Esophagus squamous epithelium (tissue), 5 donors: ENCODE measurements around the gene SYT1. TPM values are rescaled to one million over a fixed set of nuclear protein-coding genes. Genes with fewer than 3 reads are reported as not detected.

Experiments used
- DNase-seq: peaks from one replicate; lab custom pipeline; 2025; lab: John Stamatoyannopoulos, UW
- H3K27ac ChIP-seq, 4 donors: fragments of 200-600 bp; sonication (generic); one replicate each; pipeline ENCODE4 v1.5.1; 2016 to 2019; ENCODE audit warnings: mild to moderate bottlenecking in 1 of 4
- H3K27me3 ChIP-seq, 4 donors: fragments of 200-600 bp; sonication (generic); 1 replicate in 3 of 4; 2 replicates in 1 of 4; pipeline versions ENCODE4 v1.5.1 to v1.6.0; 2017 to 2021; ENCODE audit warnings: antibody characterized with exemption in 1 of 4
- H3K36me3 ChIP-seq, 3 donors: fragments of 200-600 bp; sonication (generic); one replicate each; pipeline ENCODE4 v1.5.1; 2016 to 2019
- H3K4me1 ChIP-seq, 3 donors: fragments of 200-600 bp; sonication (generic); one replicate each; pipeline ENCODE4 v1.5.1; 2017 to 2019
- H3K4me3 ChIP-seq, 4 donors: fragments of 200-600 bp; sonication (generic); 1 replicate in 3 of 4; 2 replicates in 1 of 4; pipeline ENCODE4 v1.5.1; 2016 to 2019; ENCODE audit warnings: mild to moderate bottlenecking in 2 of 4, moderate library complexity in 1 of 4
- H3K9me3 ChIP-seq, 3 donors: fragments of 200-600 bp; sonication (generic); one replicate each; pipeline ENCODE4 v1.5.1; 2016 to 2019
- POLR2A ChIP-seq, 4 donors: fragments of 450-650 bp; IDR thresholded peaks; one replicate each; pipeline ENCODE4 v1.6.1; 2017; ENCODE audit warnings: antibody characterized with exemption in 4 of 4, mild to moderate bottlenecking in 4 of 4, moderate library complexity in 3 of 4
- WGBS, 2 donors: methylation state at CpG; one replicate each; pipeline ENCODE4 v1.1.5; 2018; 5-methylcytosine and 5-hydroxymethylcytosine counted together
- intact Hi-C: fragments of 100-400 bp; cut with DNase I; formaldehyde crosslinking; loops from one replicate; pipeline ENCODE4 v1.15.0; 2022
- total RNA-seq, 4 donors: library from RNA; depleted of rRNA; stranded (reverse); fragments of >200 nt; gene quantifications; one replicate each; pipeline ENCODE4 v1.1.0, GENCODE V29; 2016
- TF ChIP-seq, protein P1 (sequence below), 6 experiments: fragments of 450-650 bp in 4 of 6; fragments of 200-600 bp in 2 of 6; sonication (generic) in 2 of 6; IDR thresholded peaks; one replicate each; pipeline ENCODE4 v1.5.1; 2016 to 2019; ENCODE audit warnings: antibody characterized with exemption in 6 of 6, mild to moderate bottlenecking in 4 of 6, moderate library complexity in 4 of 6
- donor health status: DM: yes; HTN: yes; CAD: no.

SYT1 gene
- total RNA-seq, 4 donors from 2014 or later, result 0.26 to 2.7 TPM; not detected in 2

DNA sequence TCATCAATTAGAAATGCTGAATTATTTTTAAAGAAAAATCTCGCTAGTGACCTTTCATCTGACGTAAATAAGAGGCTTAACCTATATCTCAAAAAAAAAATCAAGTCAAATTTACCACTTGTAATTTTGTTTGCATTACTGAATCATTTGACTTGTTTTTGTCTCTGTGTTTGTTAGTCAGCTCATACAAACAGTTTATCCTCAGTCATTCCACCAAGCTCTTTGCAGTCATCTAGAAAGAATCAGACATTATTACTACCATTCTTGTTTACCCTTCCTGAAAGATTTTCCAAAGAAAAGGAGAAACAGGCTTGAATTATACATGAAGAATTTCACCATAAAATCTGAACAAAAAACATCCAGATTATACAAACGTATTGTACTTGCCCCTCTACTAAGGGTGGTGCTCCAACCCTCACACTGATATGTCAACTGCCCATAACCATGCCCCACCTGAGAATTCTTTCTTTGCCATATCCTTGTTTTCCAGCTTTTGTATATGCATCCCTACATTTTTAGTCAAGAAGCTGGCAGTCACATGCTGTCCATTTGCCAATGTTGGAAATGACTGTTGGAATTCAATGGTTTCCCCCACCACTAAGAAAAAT, 569.0 kb downstream of the SYT1 start:
- H3K27ac ChIP-seq, result no peak overlapping the region
- H3K4me1 ChIP-seq, result peaks cover 0 to 5% (median 0%) of the 10 kb centered on the region in 3 donors
- no peaks in the 10 kb centered on the region for H3K36me3 ChIP-seq
- no peaks in the 10 kb centered on the region for H3K9me3 ChIP-seq
- intact Hi-C loops, result no loop called here
- no peaks in the 10 kb centered on the region for H3K27me3 ChIP-seq
- no peak for DNase-seq
- 69 to 71% methylated on average over 3 of the region's 3 CpGs for WGBS, 2 donors
- TF ChIP-seq, protein P1, sequence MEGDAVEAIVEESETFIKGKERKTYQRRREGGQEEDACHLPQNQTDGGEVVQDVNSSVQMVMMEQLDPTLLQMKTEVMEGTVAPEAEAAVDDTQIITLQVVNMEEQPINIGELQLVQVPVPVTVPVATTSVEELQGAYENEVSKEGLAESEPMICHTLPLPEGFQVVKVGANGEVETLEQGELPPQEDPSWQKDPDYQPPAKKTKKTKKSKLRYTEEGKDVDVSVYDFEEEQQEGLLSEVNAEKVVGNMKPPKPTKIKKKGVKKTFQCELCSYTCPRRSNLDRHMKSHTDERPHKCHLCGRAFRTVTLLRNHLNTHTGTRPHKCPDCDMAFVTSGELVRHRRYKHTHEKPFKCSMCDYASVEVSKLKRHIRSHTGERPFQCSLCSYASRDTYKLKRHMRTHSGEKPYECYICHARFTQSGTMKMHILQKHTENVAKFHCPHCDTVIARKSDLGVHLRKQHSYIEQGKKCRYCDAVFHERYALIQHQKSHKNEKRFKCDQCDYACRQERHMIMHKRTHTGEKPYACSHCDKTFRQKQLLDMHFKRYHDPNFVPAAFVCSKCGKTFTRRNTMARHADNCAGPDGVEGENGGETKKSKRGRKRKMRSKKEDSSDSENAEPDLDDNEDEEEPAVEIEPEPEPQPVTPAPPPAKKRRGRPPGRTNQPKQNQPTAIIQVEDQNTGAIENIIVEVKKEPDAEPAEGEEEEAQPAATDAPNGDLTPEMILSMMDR (IDR thresholded peaks at IDR 0.05), result no peak
- no peak for TF ChIP-seq POLR2A (IDR thresholded peaks at IDR 0.05)
- H3K4me3 ChIP-seq, result no peak overlapping the region

DNA sequence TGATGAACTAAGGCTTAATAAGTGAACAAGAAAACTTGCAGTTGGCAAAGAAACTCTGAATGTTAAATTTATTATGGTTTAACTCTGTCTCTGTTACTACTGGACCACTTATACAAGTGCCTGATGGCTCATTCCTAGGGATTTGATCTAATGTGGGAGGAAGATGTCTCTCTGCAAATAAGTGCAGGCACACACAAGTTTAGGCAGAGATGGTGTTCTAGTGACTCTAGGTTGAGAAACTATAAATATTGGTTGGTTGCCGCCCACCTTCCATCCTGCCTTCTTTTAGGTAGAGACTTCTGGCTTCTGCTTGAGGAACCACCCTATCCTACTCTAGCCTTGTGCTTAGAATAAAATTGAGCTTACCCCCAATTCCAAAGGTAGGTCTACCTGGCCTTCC, 570.0 kb downstream of the SYT1 start:
- Histone ChIP-seq H3K4me1 (peaks cover 0 to 7% (median 0%) of the 10 kb centered on the region in 3 donors), H3K36me3 (no peaks in the 10 kb centered on the region), H3K27me3 (no peaks in the 10 kb centered on the region), H3K9me3 (no peaks in the 10 kb centered on the region), H3K4me3 (no peak overlapping the region), H3K27ac (no peak overlapping the region)
- WGBS, 2 donors, result 38 to 100% methylated on average over 1 of the region's 1 CpG
- DNase-seq, result no peak
- intact Hi-C loops, result no loop called here
- TF ChIP-seq POLR2A (IDR thresholded peaks at IDR 0.05), result no peak
- TF ChIP-seq, protein P1 (IDR thresholded peaks at IDR 0.05), result no peak

DNA sequence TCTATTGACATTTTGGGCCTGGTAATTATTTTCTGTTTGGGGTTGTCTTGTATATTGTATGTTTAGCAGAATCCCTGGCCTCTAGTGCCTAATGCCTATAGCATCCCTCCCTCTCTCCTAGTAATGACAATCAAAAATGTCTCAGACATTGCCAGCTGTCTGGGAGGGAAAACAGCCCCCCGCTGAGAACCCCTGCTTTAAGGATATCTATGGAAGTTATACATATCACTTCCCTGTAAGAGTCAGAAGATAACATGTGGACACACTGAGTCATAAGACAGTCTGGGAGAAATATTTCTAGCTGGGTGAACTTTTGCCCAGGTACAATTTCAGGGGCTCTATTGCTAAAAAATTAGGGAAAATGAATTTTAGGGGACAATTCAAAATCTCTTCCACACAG, 571.2 kb downstream of the SYT1 start:
- Histone ChIP-seq H3K9me3 (no peaks in the 10 kb centered on the region), H3K27ac (no peak overlapping the region), H3K4me1 (peaks cover 0 to 7% (median 0%) of the 10 kb centered on the region in 3 donors), H3K4me3 (no peak overlapping the region), H3K27me3 (no peaks in the 10 kb centered on the region), H3K36me3 (no peaks in the 10 kb centered on the region)
- intact Hi-C loops, result no loop called here
- TF ChIP-seq, protein P1 (IDR thresholded peaks at IDR 0.05), result no peak
- TF ChIP-seq POLR2A (IDR thresholded peaks at IDR 0.05), result no peak
- no peak for DNase-seq
- 78% methylated on average over 1 of the region's 1 CpG; no CpG with 5 or more reads in 1 of the 2 donors for WGBS, 2 donors

DNA sequence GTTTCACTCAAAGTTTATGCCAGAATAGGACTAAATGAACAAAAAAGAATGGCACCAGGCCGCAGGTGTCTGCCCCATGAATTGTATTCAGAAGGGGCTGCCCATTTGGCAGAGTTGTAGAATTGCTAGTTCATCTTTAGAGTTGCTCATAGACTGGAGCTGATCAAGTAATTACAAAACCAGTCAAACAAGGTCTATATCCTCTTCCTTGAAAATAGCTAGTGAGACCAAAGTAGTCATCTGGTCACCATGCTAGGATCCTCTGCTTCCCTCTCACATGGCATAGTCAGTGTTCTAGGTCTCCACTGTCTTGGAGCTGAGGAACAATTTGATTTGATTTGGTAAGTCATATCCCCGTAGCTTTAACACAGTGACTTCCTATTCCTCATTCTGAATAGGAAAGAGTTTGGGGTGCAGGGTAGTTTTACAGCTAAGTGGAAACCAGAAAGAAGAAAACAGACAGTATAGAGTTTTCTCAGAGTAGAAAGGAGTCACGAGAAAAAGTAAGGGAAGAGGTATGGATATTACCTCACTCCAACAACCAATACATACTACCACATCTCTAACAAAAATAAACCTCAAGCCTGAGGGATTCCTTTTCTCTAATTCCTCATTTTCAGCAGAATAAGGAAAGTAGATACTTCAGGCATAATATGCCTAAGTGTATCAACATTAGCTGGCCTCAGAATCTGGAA, 574.1 kb downstream of the SYT1 start:
- 82 to 84% methylated on average over 3 of the region's 3 CpGs for WGBS, 2 donors
- TF ChIP-seq, protein P1 (IDR thresholded peaks at IDR 0.05), result no peak
- no peak for TF ChIP-seq POLR2A (IDR thresholded peaks at IDR 0.05)
- Histone ChIP-seq H3K4me1 (peaks cover 0 to 10% (median 0%) of the 10 kb centered on the region in 3 donors), H3K36me3 (no peaks in the 10 kb centered on the region), H3K4me3 (no peak overlapping the region), H3K9me3 (no peaks in the 10 kb centered on the region), H3K27ac (no peak overlapping the region), H3K27me3 (no peaks in the 10 kb centered on the region)
- intact Hi-C loops, result no loop called here
- no peak for DNase-seq

DNA sequence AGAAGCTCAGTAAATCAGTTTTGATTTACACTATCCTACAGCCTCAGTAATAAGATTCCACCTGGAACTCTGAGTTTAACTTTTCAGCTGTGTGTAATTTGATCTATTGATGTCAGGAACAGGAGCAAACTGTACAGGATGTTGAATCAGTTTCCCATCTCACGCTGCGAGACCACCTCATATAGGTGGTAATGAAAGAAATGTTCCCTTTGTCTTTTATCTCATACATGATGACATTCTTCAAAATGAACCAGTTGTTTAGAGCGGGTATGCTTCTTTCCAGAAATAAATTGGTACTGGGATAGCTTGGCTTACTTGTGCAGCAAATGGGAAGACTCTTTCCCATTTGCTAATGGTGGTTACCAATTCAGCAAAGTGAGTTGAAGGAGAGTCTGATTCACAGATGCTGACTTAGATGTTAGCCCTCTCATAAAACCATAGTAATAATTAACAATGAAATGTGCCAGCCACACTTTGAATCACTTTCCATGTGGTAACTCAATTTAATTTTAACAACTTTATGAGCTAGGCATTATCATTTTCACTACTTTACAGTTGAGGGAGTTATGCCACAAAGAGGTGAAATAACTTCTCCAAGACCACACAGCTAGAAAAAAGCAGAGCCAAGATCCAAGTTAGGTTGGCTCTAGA, 574.7 kb downstream of the SYT1 start:
- H3K27ac ChIP-seq, result no peak overlapping the region
- H3K4me1 ChIP-seq, result peaks cover 0 to 15% (median 0%) of the 10 kb centered on the region in 3 donors
- no peaks in the 10 kb centered on the region for H3K27me3 ChIP-seq
- DNase-seq, result no peak
- no peaks in the 10 kb centered on the region for H3K9me3 ChIP-seq
- 87 to 91% methylated on average over 3 of the region's 3 CpGs for WGBS, 2 donors
- intact Hi-C loops, result no loop called here
- H3K36me3 ChIP-seq, result no peaks in the 10 kb centered on the region
- TF ChIP-seq, protein P1 (IDR thresholded peaks at IDR 0.05), result no peak
- TF ChIP-seq POLR2A (IDR thresholded peaks at IDR 0.05), result no peak
- H3K4me3 ChIP-seq, result no peak overlapping the region
